ENCODE data around the gene LRRIQ3. TPM values are rescaled to one million over a fixed set of nuclear protein-coding genes. Genes with fewer than 3 reads are reported as not detected.

LRRIQ3 gene
- total RNA-seq, 4 donors from 2014 or later = 0.17 to 0.33 TPM; not detected in 2

DNA sequence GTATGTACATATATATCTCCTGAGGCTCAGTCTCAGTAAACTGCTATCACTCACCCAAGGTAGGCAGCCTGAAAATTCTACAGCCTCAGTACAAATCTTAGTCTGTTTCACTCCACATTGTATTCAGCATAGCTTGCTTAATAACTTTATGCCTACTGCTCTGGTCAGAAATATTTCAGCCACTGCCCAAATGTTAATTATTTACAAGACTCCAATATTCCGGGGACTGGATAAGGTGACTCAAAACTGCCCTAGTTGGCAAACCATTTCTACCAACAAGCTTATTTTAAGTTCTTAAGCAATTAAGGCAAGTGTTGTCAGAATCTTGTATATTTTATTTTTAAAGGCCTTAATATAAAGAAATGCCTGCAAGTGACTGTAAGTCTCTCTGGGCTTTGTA is 114.8 kb downstream of the LRRIQ3 start:
- intact Hi-C loops (cut with DNase I) = no loop called here

DNA sequence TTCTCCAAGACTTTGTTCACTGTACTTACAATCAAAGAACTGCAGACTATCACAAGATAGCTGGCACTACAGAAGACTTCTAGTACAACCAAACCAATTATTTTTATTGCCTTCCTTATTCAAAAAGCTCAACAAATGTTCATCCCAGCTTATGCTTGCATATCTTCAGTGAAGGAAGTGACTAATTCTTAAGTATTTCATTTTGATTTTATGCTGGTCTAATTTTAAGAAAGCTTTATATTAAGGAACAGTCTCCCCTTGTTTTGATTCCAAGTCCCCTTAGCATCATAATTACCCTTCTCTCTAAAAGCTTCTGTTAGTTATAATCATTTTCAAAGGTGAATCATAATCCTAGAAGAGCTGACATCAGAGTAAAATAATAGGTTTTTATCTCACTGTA is 132.9 kb downstream of the LRRIQ3 start:
- Histone ChIP-seq H3K27me3 (no peaks in the 10 kb centered on the region), H3K27ac (replicated peaks in 1 of 4) (no peak overlapping the region), H3K9me3 (no peaks in the 10 kb centered on the region), H3K4me3 (no peak overlapping the region), H3K36me3 (no peaks in the 10 kb centered on the region), H3K4me1 (no peaks in the 10 kb centered on the region)
- TF ChIP-seq EP300 (IDR thresholded peaks at IDR 0.05) (no peak), POLR2AphosphoS5 (IDR thresholded peaks at IDR 0.05) (no peak), POLR2A (IDR thresholded peaks at IDR 0.05; ENCODE audit: low read depth) (no peak)
- TF ChIP-seq, protein P1, sequence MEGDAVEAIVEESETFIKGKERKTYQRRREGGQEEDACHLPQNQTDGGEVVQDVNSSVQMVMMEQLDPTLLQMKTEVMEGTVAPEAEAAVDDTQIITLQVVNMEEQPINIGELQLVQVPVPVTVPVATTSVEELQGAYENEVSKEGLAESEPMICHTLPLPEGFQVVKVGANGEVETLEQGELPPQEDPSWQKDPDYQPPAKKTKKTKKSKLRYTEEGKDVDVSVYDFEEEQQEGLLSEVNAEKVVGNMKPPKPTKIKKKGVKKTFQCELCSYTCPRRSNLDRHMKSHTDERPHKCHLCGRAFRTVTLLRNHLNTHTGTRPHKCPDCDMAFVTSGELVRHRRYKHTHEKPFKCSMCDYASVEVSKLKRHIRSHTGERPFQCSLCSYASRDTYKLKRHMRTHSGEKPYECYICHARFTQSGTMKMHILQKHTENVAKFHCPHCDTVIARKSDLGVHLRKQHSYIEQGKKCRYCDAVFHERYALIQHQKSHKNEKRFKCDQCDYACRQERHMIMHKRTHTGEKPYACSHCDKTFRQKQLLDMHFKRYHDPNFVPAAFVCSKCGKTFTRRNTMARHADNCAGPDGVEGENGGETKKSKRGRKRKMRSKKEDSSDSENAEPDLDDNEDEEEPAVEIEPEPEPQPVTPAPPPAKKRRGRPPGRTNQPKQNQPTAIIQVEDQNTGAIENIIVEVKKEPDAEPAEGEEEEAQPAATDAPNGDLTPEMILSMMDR (IDR thresholded peaks at IDR 0.05) = no peak
- intact Hi-C loops (cut with DNase I) = no loop called here
- DNase-seq (ENCODE audit: extremely low spot score) = no peak

More for the DNA sequence above, 114.8 kb downstream of the LRRIQ3 start:
- DNase-seq (ENCODE audit: extremely low spot score) = no peak
- Histone ChIP-seq H3K27me3 (no peaks in the 10 kb centered on the region), H3K4me3 (no peak overlapping the region), H3K27ac (replicated peaks in 1 of 4) (no peak overlapping the region), H3K9me3 (no peaks in the 10 kb centered on the region), H3K4me1 (no peaks in the 10 kb centered on the region), H3K36me3 (no peaks in the 10 kb centered on the region)
- WGBS = 88% methylated on average over 1 of the region's 1 CpG
- TF ChIP-seq EP300 (IDR thresholded peaks at IDR 0.05) (no peak), POLR2A (IDR thresholded peaks at IDR 0.05; ENCODE audit: low read depth) (no peak), POLR2AphosphoS5 (IDR thresholded peaks at IDR 0.05) (no peak)
- TF ChIP-seq, protein P1 (IDR thresholded peaks at IDR 0.05) = no peak

DNA sequence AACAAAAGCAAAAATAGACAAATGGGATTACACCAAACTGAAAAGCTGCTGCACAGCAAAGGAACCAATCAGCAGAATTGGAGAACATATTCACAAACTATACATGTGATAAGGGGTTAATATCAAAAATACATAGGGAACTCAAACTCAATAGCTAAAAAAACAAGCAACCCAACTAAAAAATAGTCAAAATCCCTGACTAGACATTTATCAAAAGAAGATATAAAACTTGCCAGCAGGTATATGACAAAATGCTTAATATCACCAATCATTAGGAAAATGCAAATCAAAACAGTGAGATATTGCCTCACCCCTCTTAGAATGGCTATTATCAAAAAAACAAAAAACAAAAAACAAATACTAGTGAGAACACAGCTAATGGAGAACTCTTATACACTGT is 140.3 kb downstream of the LRRIQ3 start:
- H3K27me3 ChIP-seq = no peaks in the 10 kb centered on the region
- intact Hi-C loops (cut with DNase I) = no loop called here
- H3K36me3 ChIP-seq = no peaks in the 10 kb centered on the region
- TF ChIP-seq POLR2AphosphoS5 (IDR thresholded peaks at IDR 0.05) (no peak), POLR2A (IDR thresholded peaks at IDR 0.05; ENCODE audit: low read depth) (no peak)
- TF ChIP-seq, protein P1 (IDR thresholded peaks at IDR 0.05) = no peak
- no peak overlapping the region for H3K27ac ChIP-seq (replicated peaks in 1 of 4)
- no peak overlapping the region for H3K4me3 ChIP-seq
- DNase-seq (ENCODE audit: extremely low spot score) = no peak
- H3K4me1 ChIP-seq = no peaks in the 10 kb centered on the region
- H3K9me3 ChIP-seq = no peaks in the 10 kb centered on the region

DNA sequence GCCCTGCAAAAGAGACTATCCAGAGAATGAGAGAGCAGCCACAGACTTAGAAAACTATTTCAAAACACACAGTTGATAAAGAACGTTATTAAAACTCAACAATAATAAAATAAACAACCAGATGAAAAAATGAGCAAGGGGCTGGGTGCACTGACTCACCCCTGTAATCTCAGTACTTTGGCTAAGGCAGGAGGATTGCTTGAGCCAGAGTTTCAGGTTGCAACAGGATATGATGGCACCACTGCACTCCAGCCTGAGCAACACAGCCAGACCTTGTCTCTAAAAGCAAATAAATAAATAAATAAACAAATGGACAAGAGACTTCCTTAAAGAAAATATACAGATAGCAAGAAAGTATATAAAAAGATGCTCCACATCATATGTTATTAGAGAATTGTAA is 144.6 kb downstream of the LRRIQ3 start:
- intact Hi-C loops (cut with DNase I) = no loop called here
- H3K36me3 ChIP-seq = no peaks in the 10 kb centered on the region
- 38% methylated on average over 1 of the region's 1 CpG for WGBS

DNA sequence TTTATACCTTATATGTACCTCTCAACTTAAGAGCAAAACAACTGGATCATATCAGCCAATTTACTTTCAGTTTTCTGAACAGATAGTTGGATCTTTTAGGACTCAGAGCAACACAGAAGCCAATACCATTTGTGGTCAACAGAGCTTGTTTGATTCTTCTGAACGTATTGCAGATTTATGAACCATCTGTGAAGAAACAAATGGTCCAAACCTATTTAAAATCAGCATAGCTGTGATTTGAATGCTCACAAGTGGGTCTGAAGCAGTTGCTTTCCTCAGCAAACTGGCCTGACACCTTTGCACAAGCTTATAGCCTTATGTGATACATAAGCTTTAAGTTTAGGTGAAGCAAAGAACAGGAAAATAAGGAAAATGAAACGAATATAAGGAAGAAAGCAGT is 147.6 kb downstream of the LRRIQ3 start:
- no peaks in the 10 kb centered on the region for H3K4me1 ChIP-seq
- H3K27ac ChIP-seq (replicated peaks in 1 of 4) = no peak overlapping the region
- WGBS = 58% methylated on average over 2 of the region's 2 CpGs
- DNase-seq (ENCODE audit: extremely low spot score) = no peak
- TF ChIP-seq, protein P1 (IDR thresholded peaks at IDR 0.05) = no peak
- TF ChIP-seq POLR2A (IDR thresholded peaks at IDR 0.05; ENCODE audit: low read depth) (no peak), POLR2AphosphoS5 (IDR thresholded peaks at IDR 0.05) (no peak), EP300 (IDR thresholded peaks at IDR 0.05) (no peak)
- no peaks in the 10 kb centered on the region for H3K9me3 ChIP-seq
- H3K4me3 ChIP-seq = no peak overlapping the region
- no peaks in the 10 kb centered on the region for H3K36me3 ChIP-seq
- intact Hi-C loops (cut with DNase I) = no loop called here
- no peaks in the 10 kb centered on the region for H3K27me3 ChIP-seq

More for the DNA sequence above, 144.6 kb downstream of the LRRIQ3 start:
- H3K4me1 ChIP-seq = no peaks in the 10 kb centered on the region
- H3K4me3 ChIP-seq = no peak overlapping the region
- H3K27me3 ChIP-seq = no peaks in the 10 kb centered on the region
- no peak for DNase-seq (ENCODE audit: extremely low spot score)
- no peak overlapping the region for H3K27ac ChIP-seq (replicated peaks in 1 of 4)
- TF ChIP-seq, protein P1 (IDR thresholded peaks at IDR 0.05) = no peak
- no peaks in the 10 kb centered on the region for H3K9me3 ChIP-seq
